PC-9 (cell line): ENCODE measurements around the gene TMC2. TPM values are rescaled to one million over a fixed set of nuclear protein-coding genes. Genes with fewer than 3 reads are reported as not detected.

ENCODE experiments used
- BruUV-seq: library from RNA; stranded (reverse); fragments of 400-500 nt; replicated peaks from 2 replicates; lab custom pipeline; 2021; lab: Mats Ljungman, UMichigan
- CTCF ChIA-PET: fragments of 300-600 bp; sonication (Branson Sonifier 250); formaldehyde crosslinking; loops from one replicate; lab custom pipeline; 2022; ENCODE audit warnings: antibody characterized with exemption; lab: Charles Lee
- POLR2A ChIA-PET: fragments of 300-600 bp; sonication (Branson Sonifier 250); formaldehyde crosslinking; loops from one replicate; lab custom pipeline; 2022; ENCODE audit warnings: antibody characterized with exemption; ENCODE audit not compliant: unreplicated experiment; lab: Charles Lee
- DNase-seq, 2 experiments: peaks; one replicate each; pipeline versions ENCODE4 v3.0.0 to v3.0.0-alpha.2; 2015 to 2022; ENCODE audit warnings: mixed read lengths in 1 of 2
- H2AFZ ChIP-seq: fragments of 200-600 bp; sonication (generic); 2 replicates; pipeline ENCODE4 v1.8.1; 2017; ENCODE audit warnings: antibody characterized with exemption
- H3F3A ChIP-seq: fragments of 200-600 bp; sonication (generic); 2 replicates; pipeline ENCODE4 v1.8.1; 2017; ENCODE audit warnings: antibody characterized with exemption, mild to moderate bottlenecking, low read depth; ENCODE audit not compliant: insufficient read depth
- H3K27ac ChIP-seq: fragments of 200-600 bp; sonication (generic); 2 replicates; pipeline ENCODE4 v1.6.1; 2016; ENCODE audit warnings: mixed run types
- H3K27me3 ChIP-seq: fragments of 200-600 bp; sonication (generic); 2 replicates; pipeline ENCODE4 v1.6.1; 2016; ENCODE audit warnings: low read depth, mixed run types; ENCODE audit not compliant: insufficient read depth
- H3K36me3 ChIP-seq: fragments of 200-600 bp; sonication (generic); 2 replicates; pipeline ENCODE4 v1.6.1; 2016; ENCODE audit warnings: low read depth, mixed run types
- H3K4me1 ChIP-seq: fragments of 200-600 bp; sonication (generic); replicated peaks from 2 replicates; pipeline ENCODE4 v1.6.1; 2016; ENCODE audit warnings: mixed run types; ENCODE audit not compliant: insufficient read depth
- H3K4me2 ChIP-seq: fragments of 200-600 bp; sonication (generic); 2 replicates; pipeline ENCODE4 v1.6.1; 2017; ENCODE audit warnings: mixed run types
- H3K4me3 ChIP-seq: fragments of 200-600 bp; sonication (generic); 2 replicates; pipeline ENCODE4 v1.6.1; 2016; ENCODE audit warnings: mixed run types
- H3K79me2 ChIP-seq: fragments of 200-600 bp; sonication (generic); 2 replicates; pipeline ENCODE4 v1.6.1; 2017; ENCODE audit warnings: low read depth, mixed run types
- H3K9me2 ChIP-seq: fragments of 200-600 bp; sonication (generic); 2 replicates; pipeline ENCODE4 v1.8.1; 2017; ENCODE audit warnings: mild to moderate bottlenecking; ENCODE audit not compliant: insufficient read depth
- H3K9me3 ChIP-seq: fragments of 200-600 bp; sonication (generic); 2 replicates; pipeline ENCODE4 v1.8.1; 2016; ENCODE audit warnings: low read depth; ENCODE audit not compliant: insufficient read depth
- H4K20me1 ChIP-seq: fragments of 200-600 bp; sonication (generic); 2 replicates; pipeline ENCODE4 v1.8.1; 2017; ENCODE audit not compliant: insufficient read depth
- EZH2 ChIP-seq: fragments of 200-600 bp; sonication (generic); IDR thresholded peaks from 2 replicates; pipeline ENCODE4 v1.8.0; 2017; ENCODE audit warnings: antibody characterized with exemption, low read depth
- intact Hi-C: fragments of 100-400 bp; cut with micrococcal nuclease; formaldehyde crosslinking; loops from one replicate; pipeline ENCODE4 v1.10.0; 2022; ENCODE audit not compliant: unreplicated experiment
- total RNA-seq: library from RNA; stranded (reverse); gene quantifications from 2 replicates; pipeline ENCODE4 v1.2.3, GENCODE V29; 2021
- TF ChIP-seq, protein P1 (sequence below): fragments of 200-600 bp; sonication (generic); conservative IDR thresholded peaks from 2 replicates; pipeline ENCODE4 v1.6.1; 2017; ENCODE audit warnings: mixed run types, antibody characterized with exemption, mild to moderate bottlenecking, moderate library complexity

TMC2 gene
- total RNA-seq, 1 experiment from 2014 or later: not detected

DNA sequence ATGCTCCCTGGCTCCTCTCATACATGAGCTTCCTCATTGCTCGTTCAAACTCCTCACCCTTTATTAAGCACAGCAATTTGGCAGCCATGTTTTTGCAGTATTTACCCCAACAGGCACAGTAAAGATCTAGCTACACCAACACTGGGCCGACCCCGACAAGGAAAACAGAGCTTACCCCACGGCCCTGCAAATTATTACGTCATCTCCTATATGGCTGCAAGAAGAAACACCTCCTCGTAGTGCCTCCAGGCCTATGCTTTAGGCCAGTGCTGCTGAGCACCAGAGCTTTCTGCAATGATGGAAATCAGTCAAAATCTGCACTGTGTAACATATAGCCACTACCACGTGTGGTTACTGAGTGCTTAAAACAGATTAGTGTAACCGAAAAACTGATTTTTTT lies 26.7 kb downstream of the TMC2 start:
- ChIA-PET POLR2A (interaction anchor here (0.7 kb wide), 1 partner anchor 54 kb away, joined by 5 read pairs; the partner anchor contains the start of gene ZNF343), CTCF (no interaction called here)
- no peak for TF ChIP-seq EZH2
- TF ChIP-seq, protein P1, sequence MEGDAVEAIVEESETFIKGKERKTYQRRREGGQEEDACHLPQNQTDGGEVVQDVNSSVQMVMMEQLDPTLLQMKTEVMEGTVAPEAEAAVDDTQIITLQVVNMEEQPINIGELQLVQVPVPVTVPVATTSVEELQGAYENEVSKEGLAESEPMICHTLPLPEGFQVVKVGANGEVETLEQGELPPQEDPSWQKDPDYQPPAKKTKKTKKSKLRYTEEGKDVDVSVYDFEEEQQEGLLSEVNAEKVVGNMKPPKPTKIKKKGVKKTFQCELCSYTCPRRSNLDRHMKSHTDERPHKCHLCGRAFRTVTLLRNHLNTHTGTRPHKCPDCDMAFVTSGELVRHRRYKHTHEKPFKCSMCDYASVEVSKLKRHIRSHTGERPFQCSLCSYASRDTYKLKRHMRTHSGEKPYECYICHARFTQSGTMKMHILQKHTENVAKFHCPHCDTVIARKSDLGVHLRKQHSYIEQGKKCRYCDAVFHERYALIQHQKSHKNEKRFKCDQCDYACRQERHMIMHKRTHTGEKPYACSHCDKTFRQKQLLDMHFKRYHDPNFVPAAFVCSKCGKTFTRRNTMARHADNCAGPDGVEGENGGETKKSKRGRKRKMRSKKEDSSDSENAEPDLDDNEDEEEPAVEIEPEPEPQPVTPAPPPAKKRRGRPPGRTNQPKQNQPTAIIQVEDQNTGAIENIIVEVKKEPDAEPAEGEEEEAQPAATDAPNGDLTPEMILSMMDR: no peak

DNA sequence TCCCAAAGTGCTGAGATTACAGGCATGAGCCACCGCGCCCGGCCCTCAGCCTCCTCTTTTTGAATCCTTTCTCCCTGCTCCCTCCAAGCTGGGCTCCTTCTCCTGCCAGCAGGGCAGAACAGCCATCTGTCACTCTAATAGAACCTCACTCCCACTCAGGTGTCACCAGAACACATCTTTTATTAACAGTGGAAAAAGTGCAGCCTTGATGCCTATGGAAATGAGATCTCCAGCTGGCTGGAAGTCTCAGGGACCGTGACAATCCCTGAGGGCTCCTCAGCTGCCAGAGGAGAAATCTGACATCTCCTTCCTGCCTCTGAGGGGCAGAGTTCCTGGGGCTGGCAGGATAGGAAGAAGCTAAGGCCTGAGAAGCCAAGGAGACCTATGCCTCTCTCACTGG lies 28.0 kb downstream of the TMC2 start:
- TF ChIP-seq EZH2: no peak
- TF ChIP-seq, protein P1: no peak
- no TSS peak for BruUV-seq

More for the DNA sequence above, 26.7 kb downstream of the TMC2 start:
- no TSS peak for BruUV-seq
- H3K36me3 ChIP-seq: no peaks in the 10 kb centered on the region
- no peak overlapping the region for H3K4me3 ChIP-seq
- no peaks in the 10 kb centered on the region for H3F3A ChIP-seq
- no peaks in the 10 kb centered on the region for H4K20me1 ChIP-seq
- no peaks in the 10 kb centered on the region for H3K9me3 ChIP-seq
- no peak overlapping the region for H3K27ac ChIP-seq
- peaks cover 68% of the 10 kb centered on the region for H3K27me3 ChIP-seq
- H3K4me1 ChIP-seq: no peaks in the 10 kb centered on the region
- no peaks in the 10 kb centered on the region for H3K79me2 ChIP-seq
- no peak overlapping the region for H2AFZ ChIP-seq
- intact Hi-C loops: no loop called here
- no peaks in the 10 kb centered on the region for H3K9me2 ChIP-seq
- no peak for DNase-seq
- H3K4me2 ChIP-seq: no peak overlapping the region

DNA sequence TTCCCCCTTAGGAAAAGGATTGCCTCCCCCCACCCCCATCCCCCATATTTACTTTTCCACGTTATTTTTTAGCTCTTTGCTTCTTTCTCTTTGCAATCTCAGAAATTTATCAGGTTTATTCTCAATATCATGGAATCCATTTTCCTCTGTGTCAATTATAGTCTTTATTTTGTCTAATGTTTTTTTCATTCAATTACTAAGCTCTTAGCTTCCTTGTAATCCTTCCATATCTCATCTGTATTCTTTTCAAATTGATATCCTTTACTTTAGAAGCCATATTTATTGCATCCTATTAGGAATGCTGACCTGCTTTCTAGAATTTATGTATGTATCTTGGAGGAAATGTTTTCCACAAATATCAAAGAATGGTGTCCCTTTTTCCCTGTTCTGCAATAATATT lies 39.3 kb downstream of the TMC2 start:
- Histone ChIP-seq H3K27me3 (peaks cover 50% of the 10 kb centered on the region), H4K20me1 (no peaks in the 10 kb centered on the region), H3K9me2 (no peaks in the 10 kb centered on the region), H3K27ac (no peak overlapping the region), H3K36me3 (no peaks in the 10 kb centered on the region), H3F3A (no peaks in the 10 kb centered on the region), H3K4me2 (no peak overlapping the region), H3K4me1 (no peaks in the 10 kb centered on the region), H3K9me3 (no peaks in the 10 kb centered on the region), H2AFZ (no peak overlapping the region), H3K79me2 (no peaks in the 10 kb centered on the region), H3K4me3 (no peak overlapping the region)
- DNase-seq: no peak
- intact Hi-C loops: no loop called here
- no TSS peak for BruUV-seq
- ChIA-PET POLR2A (interaction anchor here (0.6 kb wide), 1 partner anchor 70 kb away, joined by 6 read pairs; no protein-coding TSS in a partner anchor), CTCF (no interaction called here)
- no peak for TF ChIP-seq EZH2
- TF ChIP-seq, protein P1: no peak

More for the DNA sequence above, 28.0 kb downstream of the TMC2 start:
- Histone ChIP-seq H3K9me3 (no peaks in the 10 kb centered on the region), H2AFZ (no peak overlapping the region), H3K4me1 (no peaks in the 10 kb centered on the region), H3F3A (no peaks in the 10 kb centered on the region), H3K27me3 (peaks cover 67% of the 10 kb centered on the region), H3K9me2 (no peaks in the 10 kb centered on the region), H3K4me3 (no peak overlapping the region), H4K20me1 (no peaks in the 10 kb centered on the region), H3K36me3 (no peaks in the 10 kb centered on the region), H3K4me2 (no peak overlapping the region), H3K27ac (no peak overlapping the region), H3K79me2 (no peaks in the 10 kb centered on the region)
- no peak for DNase-seq
- CTCF ChIA-PET: no interaction called here
- intact Hi-C loops: no loop called here
- POLR2A ChIA-PET: no interaction called here
